Endothelial cell of umbilical vein (primary cell): Measurements from ENCODE around the gene STK38. TPM values are rescaled to one million over a fixed set of nuclear protein-coding genes. Genes with fewer than 3 reads are reported as not detected.

ENCODE experiments used
- BruUV-seq: library from RNA; stranded (reverse); fragments of 400-500 nt; replicated peaks from 2 replicates; lab custom pipeline; 2021; lab: Mats Ljungman, UMichigan
- CTCF ChIA-PET: fragments of 300-600, 350-600 bp; sonication (Branson Sonifier 250); formaldehyde crosslinking; loops from one replicate; lab custom pipeline; 2021; ENCODE audit warnings: antibody characterized with exemption, inconsistent platforms; lab: Charles Lee
- POLR2A ChIA-PET: fragments of 300-600, 350-600 bp; sonication (Branson Sonifier 250); formaldehyde crosslinking; loops from one replicate; lab custom pipeline; 2021; ENCODE audit warnings: antibody characterized with exemption, inconsistent platforms; lab: Charles Lee
- DNase-seq: peaks from one replicate; pipeline ENCODE4 v3.0.0-alpha.2; 2011; ENCODE audit warnings: low read depth, low spot score
- FAIRE-seq: peaks from 2 replicates; lab custom pipeline; 2011; peaks lifted over from hg19 to GRCh38; lab: Jason Lieb, UNC
- H2AFZ ChIP-seq: 2 replicates; pipeline ENCODE4 v1.6.0; 2012; ENCODE audit warnings: low read depth, low read length, control low read depth, inconsistent platforms
- H3K27ac ChIP-seq: 2 replicates; pipeline ENCODE4 v1.5.1; 2011; ENCODE audit warnings: low read depth, mild to moderate bottlenecking, control low read depth, low read length, moderate library complexity; ENCODE audit not compliant: insufficient read depth
- H3K27me3 ChIP-seq, 2 experiments: 2 replicates each; pipeline versions ENCODE4 v1.6.0 to v1.6.1; 2011; ENCODE audit warnings: low read length in 2 of 2, mixed read lengths in 1 of 2; ENCODE audit not compliant: control insufficient read depth in 2 of 2, insufficient read depth in 2 of 2
- H3K36me3 ChIP-seq, 2 experiments: 2 replicates in 1 of 2; 3 replicates in 1 of 2; pipeline ENCODE4 v1.5.1; 2011; ENCODE audit warnings: low read length in 2 of 2, mild to moderate bottlenecking in 1 of 2, moderate library complexity in 1 of 2; ENCODE audit not compliant: control insufficient read depth in 2 of 2, insufficient read depth in 2 of 2; ENCODE audit errors: extremely low read depth in 1 of 2
- H3K4me1 ChIP-seq: 3 replicates; pipeline ENCODE4 v1.5.1; 2011; ENCODE audit warnings: mild to moderate bottlenecking, low read length; ENCODE audit not compliant: control insufficient read depth, insufficient read depth; ENCODE audit errors: extremely low read depth
- H3K4me2 ChIP-seq: 2 replicates; pipeline ENCODE4 v1.6.1; 2011; ENCODE audit warnings: low read length, control low read depth, mixed read lengths; ENCODE audit not compliant: insufficient read depth
- H3K4me3 ChIP-seq, 3 experiments: fragments of 200-600 bp in 1 of 3; sonication (generic), shearing (Covaris generic) in 1 of 3; replicated peaks in 1 of 3; 2 replicates each; pipeline ENCODE4 v1.5.1; 2011 to 2016; ENCODE audit warnings: control low read depth in 3 of 3, low read length in 3 of 3, mild to moderate bottlenecking in 2 of 3, inconsistent platforms in 1 of 3, low read depth in 1 of 3, moderate library complexity in 1 of 3; ENCODE audit not compliant: insufficient read depth in 1 of 3
- H3K79me2 ChIP-seq: 2 replicates; pipeline ENCODE4 v1.6.0; 2012; ENCODE audit warnings: low read length, inconsistent platforms; ENCODE audit not compliant: control insufficient read depth, insufficient read depth
- H3K9ac ChIP-seq: replicated peaks from 2 replicates; pipeline ENCODE3; 2011; ENCODE audit warnings: low read length, control low read depth; ENCODE audit not compliant: insufficient read depth; ENCODE audit errors: extremely low read depth
- H3K9me1 ChIP-seq: replicated peaks from 3 replicates; pipeline ENCODE4 v1.6.0; 2011; ENCODE audit warnings: mild to moderate bottlenecking, low read length; ENCODE audit not compliant: control insufficient read depth, insufficient read depth; ENCODE audit errors: extremely low read depth
- H3K9me3 ChIP-seq: replicated peaks from 2 replicates; pipeline ENCODE4 v1.5.1; 2012; ENCODE audit warnings: low read length, inconsistent platforms; ENCODE audit not compliant: control insufficient read depth, insufficient read depth
- H4K20me1 ChIP-seq: replicated peaks from 2 replicates; pipeline ENCODE3; 2011; ENCODE audit warnings: mild to moderate bottlenecking, low read length; ENCODE audit not compliant: control insufficient read depth, insufficient read depth; ENCODE audit errors: extremely low read depth
- EZH2 ChIP-seq: IDR thresholded peaks from 2 replicates; pipeline ENCODE4 v1.6.1; 2012; ENCODE audit warnings: borderline replicate concordance, low read depth, mild to moderate bottlenecking, moderate library complexity, low read length, inconsistent platforms; ENCODE audit not compliant: severe bottlenecking
- FOS ChIP-seq: IDR thresholded peaks from 2 replicates; pipeline ENCODE4 v1.6.1; 2011; ENCODE audit warnings: mild to moderate bottlenecking, low read length, moderate library complexity, borderline replicate concordance; ENCODE audit not compliant: insufficient read depth
- GATA2 ChIP-seq: IDR thresholded peaks from 2 replicates; pipeline ENCODE4 v1.7.0; 2011; ENCODE audit warnings: low read depth, mild to moderate bottlenecking, moderate library complexity, mixed read lengths, low read length; ENCODE audit not compliant: insufficient read length, insufficient read depth
- JUN ChIP-seq: IDR thresholded peaks from 2 replicates; pipeline ENCODE4 v1.6.1; 2011; ENCODE audit warnings: borderline replicate concordance, low read depth; ENCODE audit not compliant: insufficient read length, insufficient read depth
- MYC ChIP-seq: IDR thresholded peaks from one replicate; pipeline ENCODE4 v1.6.1; 2011; ENCODE audit warnings: mild to moderate bottlenecking, low read depth, low read length
- POLR2A ChIP-seq: IDR thresholded peaks from 2 replicates; pipeline ENCODE4 v1.6.1; 2012; ENCODE audit warnings: low read depth, mild to moderate bottlenecking, control low read depth, low read length
- POLR2AphosphoS5 ChIP-seq: IDR thresholded peaks from 2 replicates; pipeline ENCODE4 v1.6.1; 2012; ENCODE audit warnings: low read depth, mild to moderate bottlenecking, control low read depth, low read length, moderate library complexity; ENCODE audit not compliant: insufficient read depth
- dilution Hi-C: fragments of 300-500 bp; cut with MboI; formaldehyde crosslinking; loops from one replicate; pipeline ENCODE4 v1.15.0; 2019; ENCODE audit warnings: low sequenced_read_pairs; ENCODE audit not compliant: extremely low pct_ligation_motif_present
- intact Hi-C: fragments of 100-400 bp; cut with micrococcal nuclease; formaldehyde crosslinking; loops from one replicate; pipeline ENCODE4 v1.10.0; 2022
- polyA plus RNA-seq, 4 experiments: library from polyadenylated mRNA; depleted of rRNA in 3 of 4; stranded (reverse) in 3 of 4; unstranded in 1 of 4; fragments of >200 nt; gene quantifications; 2 replicates each; pipeline versions ENCODE4 v1.2.1 to v1.2.3, GENCODE V29; 2011 to 2012; ENCODE audit warnings: missing spikeins in 1 of 4
- total RNA-seq: library from RNA; stranded (reverse); gene quantifications from 2 replicates; pipeline ENCODE4 v1.2.3, GENCODE V29; 2021
- TF ChIP-seq, protein P1 (sequence below): IDR thresholded peaks from 2 replicates; pipeline ENCODE4 v1.6.1; 2011; ENCODE audit not compliant: insufficient read depth, insufficient read length
- TF ChIP-seq, protein P2 (sequence below), 2 donors: IDR thresholded peaks; 1 replicate in 1 of 2; 2 replicates in 1 of 2; pipeline ENCODE4 v1.5.1; 2011; ENCODE audit warnings: low read length in 2 of 2, mild to moderate bottlenecking in 2 of 2, moderate library complexity in 2 of 2, control low read depth in 1 of 2, inconsistent platforms in 1 of 2, low read depth in 1 of 2; ENCODE audit not compliant: insufficient read depth in 1 of 2; ENCODE audit errors: extremely low read depth in 1 of 2

The STK38 gene
- total and polyA plus RNA-seq, 2 donors (not counting 3 experiments of a cell fraction or from before 2014, with no cell fraction given) = 10.1 to 30.3 TPM

DNA sequence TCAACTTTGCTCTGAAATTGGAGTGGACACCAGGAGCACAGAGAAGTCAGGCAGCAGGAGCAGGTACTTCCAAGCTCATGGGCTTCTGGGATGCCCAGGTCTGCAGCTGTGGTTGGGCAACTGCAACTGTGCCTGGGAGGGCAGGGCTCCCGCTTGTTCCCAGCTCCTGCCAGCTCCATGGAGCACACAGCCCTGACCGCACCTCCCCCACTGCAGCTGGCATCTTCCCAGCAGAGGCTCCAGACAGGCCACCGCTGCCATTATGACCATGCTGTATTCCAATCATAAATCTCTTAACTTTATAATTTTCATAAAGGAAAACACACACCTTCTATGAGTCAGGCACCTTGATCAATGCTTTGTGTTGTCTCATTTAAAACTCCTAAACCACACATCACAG lies 36.9 kb downstream of the STK38 start:
- Histone ChIP-seq H3K36me3 (peaks cover 12 to 18% of the 10 kb centered on the region in 2 experiments), H3K9ac (no peak overlapping the region), H3K27me3 (no peaks in the 10 kb centered on the region), H3K4me1 (no peaks in the 10 kb centered on the region), H2AFZ (no peak overlapping the region), H3K4me3 (no peak overlapping the region), H3K79me2 (no peaks in the 10 kb centered on the region), H3K4me2 (no peak overlapping the region), H3K9me1 (no peaks in the 10 kb centered on the region), H4K20me1 (no peaks in the 10 kb centered on the region), H3K9me3 (no peaks in the 10 kb centered on the region), H3K27ac (no peak overlapping the region)
- intact Hi-C loops = no loop called here
- CTCF ChIA-PET = no interaction called here
- FAIRE-seq (no peak), DNase-seq (no peak)
- POLR2A ChIA-PET = no interaction called here
- TF ChIP-seq GATA2 = no peak
- no peak for TF ChIP-seq POLR2AphosphoS5
- TF ChIP-seq, protein P1, sequence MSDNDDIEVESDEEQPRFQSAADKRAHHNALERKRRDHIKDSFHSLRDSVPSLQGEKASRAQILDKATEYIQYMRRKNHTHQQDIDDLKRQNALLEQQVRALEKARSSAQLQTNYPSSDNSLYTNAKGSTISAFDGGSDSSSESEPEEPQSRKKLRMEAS = no peak
- TF ChIP-seq FOS = no peak
- TF ChIP-seq POLR2A = no peak
- TF ChIP-seq MYC = no peak
- no TSS peak for BruUV-seq
- dilution Hi-C loops = no loop called here

DNA sequence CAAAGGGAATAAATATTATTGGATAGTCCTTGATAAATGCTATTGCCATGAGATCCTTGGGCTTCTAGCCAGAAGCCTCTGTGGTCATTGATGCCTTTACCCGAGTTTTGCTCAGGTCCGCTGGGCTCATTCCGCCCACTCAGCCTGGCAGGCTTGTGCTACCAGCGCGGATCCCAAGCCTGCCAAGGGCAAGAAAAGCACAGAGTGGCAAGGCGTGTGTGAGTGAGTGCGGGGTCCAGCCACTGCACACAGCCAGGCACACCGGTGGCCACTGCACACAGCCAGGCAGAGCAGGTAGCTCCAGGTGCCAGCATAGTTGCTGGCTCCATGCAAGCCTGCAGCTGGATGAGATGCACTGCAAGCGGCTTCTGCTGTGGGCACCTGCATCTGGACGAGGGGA lies 38.7 kb downstream of the STK38 start:
- Histone ChIP-seq H3K4me2 (no peak overlapping the region), H3K4me3 (no peak overlapping the region), H3K36me3 (peaks cover 12% of the 10 kb centered on the region in 2 experiments), H3K9me3 (no peaks in the 10 kb centered on the region), H3K27me3 (no peaks in the 10 kb centered on the region), H3K79me2 (no peaks in the 10 kb centered on the region), H2AFZ (no peak overlapping the region), H3K9me1 (no peaks in the 10 kb centered on the region), H4K20me1 (no peaks in the 10 kb centered on the region), H3K27ac (no peak overlapping the region), H3K9ac (no peak overlapping the region), H3K4me1 (no peaks in the 10 kb centered on the region)
- no peak for DNase-seq
- ChIA-PET CTCF (interaction anchor here (1.5 kb wide), 1 partner anchor 14 kb away, joined by 7 read pairs; no protein-coding TSS in a partner anchor), POLR2A (no interaction called here)
- BruUV-seq = no TSS peak
- no peak for FAIRE-seq
- intact Hi-C loops = no loop called here
- dilution Hi-C loops = no loop called here
- TF ChIP-seq MYC (no peak), FOS (no peak), EZH2 (no peak), GATA2 (no peak), POLR2A (no peak), POLR2AphosphoS5 (no peak), JUN (no peak)
- TF ChIP-seq, protein P2, sequence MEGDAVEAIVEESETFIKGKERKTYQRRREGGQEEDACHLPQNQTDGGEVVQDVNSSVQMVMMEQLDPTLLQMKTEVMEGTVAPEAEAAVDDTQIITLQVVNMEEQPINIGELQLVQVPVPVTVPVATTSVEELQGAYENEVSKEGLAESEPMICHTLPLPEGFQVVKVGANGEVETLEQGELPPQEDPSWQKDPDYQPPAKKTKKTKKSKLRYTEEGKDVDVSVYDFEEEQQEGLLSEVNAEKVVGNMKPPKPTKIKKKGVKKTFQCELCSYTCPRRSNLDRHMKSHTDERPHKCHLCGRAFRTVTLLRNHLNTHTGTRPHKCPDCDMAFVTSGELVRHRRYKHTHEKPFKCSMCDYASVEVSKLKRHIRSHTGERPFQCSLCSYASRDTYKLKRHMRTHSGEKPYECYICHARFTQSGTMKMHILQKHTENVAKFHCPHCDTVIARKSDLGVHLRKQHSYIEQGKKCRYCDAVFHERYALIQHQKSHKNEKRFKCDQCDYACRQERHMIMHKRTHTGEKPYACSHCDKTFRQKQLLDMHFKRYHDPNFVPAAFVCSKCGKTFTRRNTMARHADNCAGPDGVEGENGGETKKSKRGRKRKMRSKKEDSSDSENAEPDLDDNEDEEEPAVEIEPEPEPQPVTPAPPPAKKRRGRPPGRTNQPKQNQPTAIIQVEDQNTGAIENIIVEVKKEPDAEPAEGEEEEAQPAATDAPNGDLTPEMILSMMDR (IDR thresholded peaks at IDR 0.05; ENCODE audit: extremely low read depth in 1 of 2, insufficient read depth in 1 of 2, low read depth in 1 of 2, low read length in 2 of 2) = no peak
- TF ChIP-seq, protein P1 = no peak
